ENCODE data around the gene SECTM1.

GRCh38 chr17:82311971-82312370 lies 21.6 kb downstream of the SECTM1 start:
- TF ChIP-seq EZH2 (IDR thresholded peaks at IDR 0.05; ENCODE audit: borderline replicate concordance, low read length) (no peak), CTCF (conservative IDR thresholded peaks at IDR 0.05 in 1 of 2, IDR thresholded peaks at IDR 0.05 in 1 of 2; ENCODE audit: extremely low read depth in 1 of 2, insufficient read depth in 1 of 2, low read depth in 1 of 2, low read length in 2 of 2) (no peak)

All from mammary epithelial cell (primary cell).